Uterus (tissue), 2 donors: ENCODE results near the gene TRIM17.

ENCODE experiments used
- CTCF ChIP-seq, 4 experiments: fragments of 200-600 bp in 2 of 4; fragments of 450-650 bp in 2 of 4; sonication (generic) in 2 of 4; IDR thresholded peaks; one replicate each; pipeline ENCODE4 v1.5.1; 2016 to 2019; ENCODE audit warnings: antibody characterized with exemption in 4 of 4, mild to moderate bottlenecking in 2 of 4, moderate library complexity in 1 of 4
- POLR2A ChIP-seq, 2 donors: fragments of 450-650 bp; IDR thresholded peaks; one replicate each; pipeline ENCODE4 v1.6.1; 2016; ENCODE audit warnings: antibody characterized with exemption in 2 of 2, mild to moderate bottlenecking in 1 of 2, moderate library complexity in 1 of 2

GRCh38 chr1:228420968-228421826, 4.5 kb upstream of the TRIM17 start:
- TF ChIP-seq CTCF (IDR thresholded peaks at IDR 0.05), result no peak
- TF ChIP-seq POLR2A (IDR thresholded peaks at IDR 0.05), result no peak
